HepG2 (cell line): ENCODE measurements around the gene STK32B. TPM values are rescaled to one million over a fixed set of nuclear protein-coding genes. Genes with fewer than 3 reads are reported as not detected.
A peak's percentile ranks its signal among the peaks of the same experiment; 100 is the strongest.

Source experiments
- ATAC-seq: fragments of 200-7000 bp; cut with Tn5 transposase; 3 replicates; pipeline ENCODE4 v1.9.1; 2020; ENCODE audit warnings: mild to moderate bottlenecking, moderate library complexity
- BruUV-seq: library from RNA; stranded (reverse); fragments of 400-500 nt; replicated peaks from 2 replicates; lab custom pipeline; 2021; lab: Mats Ljungman, UMichigan
- CTCF ChIA-PET: fragments of 300-600 bp; formaldehyde crosslinking; extraction: SDS; loops from one replicate; lab custom pipeline; 2021; ENCODE audit warnings: low total read pairs, inconsistent platforms, low intra/inter-chr PET ratio; lab: Yijun Ruan, JAX
- POLR2A ChIA-PET: fragments of 350-600 bp; sonication (Branson Sonifier 250); formaldehyde crosslinking; loops from one replicate; lab custom pipeline; 2020; ENCODE audit warnings: antibody characterized with exemption, inconsistent platforms; lab: Yijun Ruan, JAX
- DNase-seq: peaks from one replicate; pipeline ENCODE4 v3.0.0-alpha.2; 2015; ENCODE audit warnings: low spot score
- FAIRE-seq: peaks from 3 replicates; lab custom pipeline; 2011; peaks lifted over from hg19 to GRCh38; lab: Jason Lieb, UNC
- H2AFZ ChIP-seq: one replicate; pipeline ENCODE4 v1.6.1; 2011; ENCODE audit warnings: low read length, inconsistent platforms
- H3K27ac ChIP-seq: fragments of 300-600 bp; 3 replicates; pipeline ENCODE4 v1.8.0; 2011; ENCODE audit warnings: mixed run types, mild to moderate bottlenecking, mixed read lengths, low read length, inconsistent platforms; ENCODE audit not compliant: insufficient read depth; ENCODE audit errors: extremely low read length
- H3K27me3 ChIP-seq, 2 experiments: fragments of 200-600 bp in 1 of 2; 2 replicates in 1 of 2; 3 replicates in 1 of 2; pipeline versions ENCODE4 v1.6.0 to v1.8.0; 2011; ENCODE audit warnings: low read length in 2 of 2, mild to moderate bottlenecking in 2 of 2, moderate library complexity in 2 of 2, inconsistent platforms in 1 of 2; ENCODE audit not compliant: insufficient read depth in 2 of 2, control insufficient read depth in 1 of 2
- H3K36me3 ChIP-seq, 2 experiments: fragments of 200-600 bp in 1 of 2; replicated peaks in 1 of 2; 2 replicates in 1 of 2; 3 replicates in 1 of 2; pipeline versions ENCODE4 v1.5.1 to v1.8.0; 2011; ENCODE audit warnings: low read length in 2 of 2, inconsistent platforms in 1 of 2; ENCODE audit not compliant: insufficient read depth in 2 of 2, control insufficient read depth in 1 of 2
- H3K4me1 ChIP-seq: 2 replicates; pipeline ENCODE4 v1.5.1; 2012; ENCODE audit warnings: low read length, inconsistent platforms; ENCODE audit not compliant: insufficient read depth
- H3K4me2 ChIP-seq: 2 replicates; pipeline ENCODE4 v1.6.0; 2011; ENCODE audit warnings: low read depth, low read length, inconsistent platforms
- H3K4me3 ChIP-seq, 3 experiments: fragments of 200-600 bp in 1 of 3; sonication (generic), shearing (Covaris generic) in 1 of 3; replicated peaks in 1 of 3; 2 replicates each; pipeline ENCODE4 v1.5.1; 2011 to 2016; ENCODE audit warnings: low read length in 3 of 3, inconsistent platforms in 2 of 3, low read depth in 2 of 3, mild to moderate bottlenecking in 2 of 3, control low read depth in 1 of 3, mixed read lengths in 1 of 3; ENCODE audit not compliant: insufficient read depth in 1 of 3
- H3K79me2 ChIP-seq: one replicate; pipeline ENCODE4 v1.6.1; 2011; ENCODE audit warnings: low read length, inconsistent platforms; ENCODE audit not compliant: insufficient read depth
- H3K9ac ChIP-seq: 2 replicates; pipeline ENCODE4 v1.6.0; 2011; ENCODE audit warnings: mild to moderate bottlenecking, low read depth, low read length, inconsistent platforms; ENCODE audit not compliant: insufficient read depth
- H3K9me3 ChIP-seq: 2 replicates; pipeline ENCODE4 v1.5.1; 2012; ENCODE audit warnings: mild to moderate bottlenecking, low read length
- H4K20me1 ChIP-seq: 2 replicates; pipeline ENCODE4 v1.6.0; 2011; ENCODE audit warnings: inconsistent platforms, mild to moderate bottlenecking, low read length, moderate library complexity; ENCODE audit not compliant: insufficient read depth
- CHCHD3 ChIP-seq: sonication (generic); formaldehyde crosslinking; IDR thresholded peaks from 2 replicates; pipeline ENCODE4 v1.8.0; 2022; ENCODE audit warnings: mild to moderate bottlenecking, missing genetic modification reagents, moderate library complexity
- KDM1A ChIP-seq: IDR thresholded peaks from 2 replicates; pipeline ENCODE4 v1.6.1; 2016; ENCODE audit warnings: missing compliant biosample characterization
- MXI1 ChIP-seq: IDR thresholded peaks from 3 replicates; pipeline ENCODE4 v1.6.1; 2012; ENCODE audit warnings: low read depth, low read length, inconsistent platforms, borderline replicate concordance
- PCBP2 ChIP-seq: fragments of 200-400 bp; formaldehyde crosslinking; optimal IDR thresholded peaks from 2 replicates; pipeline ENCODE3; 2018; ENCODE audit warnings: low read length, low read depth; ENCODE audit not compliant: poor library complexity, severe bottlenecking
- REST ChIP-seq, 2 experiments: IDR thresholded peaks; 2 replicates each; pipeline ENCODE4 v1.6.1; 2011 to 2012; ENCODE audit warnings: low read length in 2 of 2, borderline replicate concordance in 1 of 2, low read depth in 1 of 2, mild to moderate bottlenecking in 1 of 2, moderate library complexity in 1 of 2
- SNAPC5 ChIP-seq: sonication (generic); formaldehyde crosslinking; IDR thresholded peaks from 2 replicates; pipeline ENCODE4 v1.8.1; 2023; ENCODE audit warnings: mild to moderate bottlenecking, missing genetic modification reagents, borderline replicate concordance
- TOPORS ChIP-seq: sonication (generic); formaldehyde crosslinking; IDR thresholded peaks from 2 replicates; pipeline ENCODE4 v1.8.0; 2023; ENCODE audit warnings: mild to moderate bottlenecking, missing genetic modification reagents
- WGBS: methylation state at CpG from one replicate; pipeline ENCODE4 v1.1.6; 2017; ENCODE audit warnings: low lambda C conversion rate; 5-methylcytosine and 5-hydroxymethylcytosine counted together
- in situ Hi-C: cut with HindIII; loops from 2 replicates; pipeline ENCODE4 v1.10.0; 2017; ENCODE audit warnings: low pct_unique_long_range_greater_than_20kb; ENCODE audit not compliant: extremely low pct_ligation_motif_present
- intact Hi-C: fragments of 100-400 bp; cut with micrococcal nuclease; formaldehyde crosslinking; loops from one replicate; pipeline ENCODE4 v1.10.0; 2022; ENCODE audit not compliant: unreplicated experiment
- polyA plus RNA-seq, 8 experiments: library from polyadenylated mRNA; depleted of rRNA in 3 of 8; stranded (reverse) in 7 of 8; unstranded in 1 of 8; fragments of >200 nt; fragmentation: Illumina TruSeq in 4 of 8; extraction: Trizol in 4 of 8; gene quantifications; 2 replicates each; pipeline versions ENCODE4 v1.2.1 to v1.2.3, GENCODE V29; 2011 to 2016; ENCODE audit warnings: low read depth in 4 of 8, missing spikeins in 1 of 8, mixed read lengths in 1 of 8; ENCODE audit not compliant: insufficient read depth in 1 of 8
- total RNA-seq, 5 experiments: library from RNA; depleted of rRNA; stranded (reverse); fragments of >200 nt; fragmentation: Illumina TruSeq; extraction: Trizol; gene quantifications; 2 replicates each; pipeline ENCODE4 v1.2.3, GENCODE V29; 2016; ENCODE audit warnings: low read depth in 1 of 5

STK32B gene
- total and polyA plus RNA-seq, 2 of the 13 experiments (the other 11 are each of a cell fraction or from before 2014, with no cell fraction given) = not detected

DNA sequence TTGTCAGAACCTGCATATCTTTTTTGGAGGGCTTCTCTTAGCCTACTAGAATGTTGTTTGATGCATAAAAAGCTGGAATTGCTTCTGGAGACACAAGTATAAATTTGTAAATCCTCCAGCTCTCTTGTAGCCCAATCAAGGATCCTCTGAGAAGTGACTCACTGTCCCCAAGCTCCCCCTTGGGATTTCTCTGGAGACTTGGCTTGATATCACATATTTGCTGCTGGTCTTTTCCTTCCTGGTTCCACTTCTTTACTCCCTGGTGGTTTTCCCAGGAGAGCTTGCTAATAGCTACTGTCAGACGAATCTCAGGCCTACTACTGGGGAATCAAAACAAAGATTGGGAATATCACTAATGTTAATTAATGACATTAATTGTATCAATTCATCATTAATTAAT lies 173.1 kb downstream of the STK32B start (continued):
- no peak for TF ChIP-seq TOPORS

- Histone ChIP-seq H3K9ac (no peak overlapping the region), H3K27ac (no peak overlapping the region), H3K9me3 (no peaks in the 10 kb centered on the region), H4K20me1 (no peaks in the 10 kb centered on the region), H3K36me3 (no peaks in the 10 kb centered on the region), H3K4me2 (no peak overlapping the region), H3K79me2 (no peaks in the 10 kb centered on the region), H3K4me3 (no peak overlapping the region), H3K27me3 (no peaks in the 10 kb centered on the region; a peak in 1 of 5 replicates), H3K4me1 (no peaks in the 10 kb centered on the region), H2AFZ (no peak overlapping the region)
- BruUV-seq = no TSS peak
- ATAC-seq (no peak), DNase-seq (no peak), FAIRE-seq (no peak)
- intact Hi-C loops = no loop called here
- 0% methylated on average over 1 of the region's 1 CpG for WGBS
- in situ Hi-C loops = no loop called here
- ChIA-PET CTCF (no interaction called here), POLR2A (no interaction called here)
- TF ChIP-seq SNAPC5 (CRISPR knock-in tag) (no peak), MXI1 (no peak), PCBP2 (no peak), CHCHD3 (CRISPR knock-in tag) (no peak), REST (IDR thresholded peaks at IDR 0.05; ENCODE audit: borderline replicate concordance in 1 of 2, low read depth in 1 of 2, low read length in 2 of 2) (peak in 1 of 2 experiments; percentile 37; a peak in 1 of 4 replicates), KDM1A (CRISPR knock-in tag) (no peak)
- TF ChIP-seq, all 625 proteins: peak for 1
Observed at GRCh38 chr4:5232549-5232948, 181.3 kb downstream of the STK32B start.
